ENCODE measurements around the gene IRF2.
"Not testable (repeated sequence)": the region's sequence is repeated elsewhere in the genome, so short reads cannot be mapped to it uniquely, and the experiment has no call there.

Gene IRF2

GRCh38 chr4:184346682-184347081 is 127.7 kb downstream of the IRF2 start:
- no peak for DNase-seq (ENCODE audit: low spot score)

GRCh38 chr4:184346273-184346672 is 128.1 kb downstream of the IRF2 start:
- not testable (repeated sequence) for DNase-seq (ENCODE audit: low spot score)

GRCh38 chr4:184345573-184345922 is 128.8 kb downstream of the IRF2 start:
- peak; percentile 9 for DNase-seq (ENCODE audit: low spot score)

GRCh38 chr4:184344899-184345572 is 129.3 kb downstream of the IRF2 start:
- no peak for DNase-seq (ENCODE audit: low spot score)

GRCh38 chr4:184344435-184344834 is 129.9 kb downstream of the IRF2 start:
- DNase-seq (ENCODE audit: low spot score): no peak

- DNase-seq (ENCODE audit: low spot score): peak; percentile 90
Measured at GRCh38 chr4:184343502-184344177, 130.7 kb downstream of the IRF2 start.

GRCh38 chr4:184342857-184343237 is 131.5 kb downstream of the IRF2 start:
- DNase-seq (ENCODE audit: low spot score): not testable (repeated sequence)

- no peak for DNase-seq (ENCODE audit: low spot score)
Measured at GRCh38 chr4:184342167-184342856, 132.0 kb downstream of the IRF2 start.

- DNase-seq (ENCODE audit: low spot score): not testable (repeated sequence)
Measured at GRCh38 chr4:184339398-184340193, 134.8 kb downstream of the IRF2 start.

- DNase-seq (ENCODE audit: low spot score): no peak
Measured at GRCh38 chr4:184337907-184338306, 136.4 kb downstream of the IRF2 start.

All from GM03348 (cell line).